ENCODE results near the gene COLEC12.

DNA sequence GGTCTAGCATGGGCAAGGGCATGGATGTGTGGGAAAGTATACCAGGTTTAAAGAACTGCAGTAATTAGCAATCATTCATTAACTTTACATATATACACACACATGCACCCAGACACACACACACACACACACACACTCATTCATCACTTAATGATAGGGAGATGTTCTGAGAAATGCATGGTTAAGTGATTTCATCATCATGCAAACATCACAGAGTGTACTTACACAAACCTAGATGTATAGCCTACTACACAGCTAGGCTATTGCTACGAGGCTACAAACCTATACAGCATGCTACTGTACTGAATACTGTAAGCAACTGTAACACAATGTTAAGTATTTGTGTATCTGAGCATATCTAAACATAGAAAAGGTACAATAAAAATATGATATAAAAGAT, 83.6 kb downstream of the COLEC12 start:
- TF ChIP-seq, protein P1, sequence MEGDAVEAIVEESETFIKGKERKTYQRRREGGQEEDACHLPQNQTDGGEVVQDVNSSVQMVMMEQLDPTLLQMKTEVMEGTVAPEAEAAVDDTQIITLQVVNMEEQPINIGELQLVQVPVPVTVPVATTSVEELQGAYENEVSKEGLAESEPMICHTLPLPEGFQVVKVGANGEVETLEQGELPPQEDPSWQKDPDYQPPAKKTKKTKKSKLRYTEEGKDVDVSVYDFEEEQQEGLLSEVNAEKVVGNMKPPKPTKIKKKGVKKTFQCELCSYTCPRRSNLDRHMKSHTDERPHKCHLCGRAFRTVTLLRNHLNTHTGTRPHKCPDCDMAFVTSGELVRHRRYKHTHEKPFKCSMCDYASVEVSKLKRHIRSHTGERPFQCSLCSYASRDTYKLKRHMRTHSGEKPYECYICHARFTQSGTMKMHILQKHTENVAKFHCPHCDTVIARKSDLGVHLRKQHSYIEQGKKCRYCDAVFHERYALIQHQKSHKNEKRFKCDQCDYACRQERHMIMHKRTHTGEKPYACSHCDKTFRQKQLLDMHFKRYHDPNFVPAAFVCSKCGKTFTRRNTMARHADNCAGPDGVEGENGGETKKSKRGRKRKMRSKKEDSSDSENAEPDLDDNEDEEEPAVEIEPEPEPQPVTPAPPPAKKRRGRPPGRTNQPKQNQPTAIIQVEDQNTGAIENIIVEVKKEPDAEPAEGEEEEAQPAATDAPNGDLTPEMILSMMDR (IDR thresholded peaks at IDR 0.05) = no peak
- TF ChIP-seq POLR2A (IDR thresholded peaks at IDR 0.05) (no peak), EP300 (IDR thresholded peaks at IDR 0.05) (no peak)
